Cardiac muscle cell (in vitro differentiated cells and primary cell): ENCODE data around the gene ING3. TPM values are rescaled to one million over a fixed set of nuclear protein-coding genes. Genes with fewer than 3 reads are reported as not detected.

Source experiments
- DNase-seq, 2 donors: peaks; one replicate each; pipeline versions ENCODE4 v3.0.0 to v3.0.0-alpha.2; 2010 to 2017; ENCODE audit warnings: low read depth in 1 of 2, low spot score in 1 of 2
- H3K27ac ChIP-seq: fragments of 200-600 bp; sonication (generic); 2 replicates; pipeline ENCODE4 v1.5.1; 2016
- H3K27me3 ChIP-seq: fragments of 200-600 bp; sonication (generic); 2 replicates; pipeline ENCODE4 v1.6.0; 2016; ENCODE audit warnings: control low read depth
- H3K36me3 ChIP-seq: fragments of 200-600 bp; sonication (generic); 2 replicates; pipeline ENCODE4 v1.5.1; 2016; ENCODE audit warnings: control low read depth
- H3K4me1 ChIP-seq: fragments of 200-600 bp; sonication (generic); 2 replicates; pipeline ENCODE4 v1.8.1; 2017; ENCODE audit warnings: low read depth, mild to moderate bottlenecking, mixed run types
- H3K4me3 ChIP-seq: fragments of 200-600 bp; sonication (generic); 2 replicates; pipeline ENCODE4 v1.5.1; 2016; ENCODE audit warnings: mild to moderate bottlenecking
- H3K9me3 ChIP-seq: fragments of 200-600 bp; sonication (generic); 2 replicates; pipeline ENCODE4 v1.5.1; 2017; ENCODE audit warnings: low read depth, mild to moderate bottlenecking, control low read depth
- CTCF ChIP-seq: IDR thresholded peaks from 2 replicates; pipeline ENCODE4 v1.5.1; 2012; ENCODE audit warnings: low read depth, mild to moderate bottlenecking, low read length
- polyA plus RNA-seq: library from polyadenylated mRNA; unstranded; fragments of >200 nt; fragmentation: Nextera tagmentation; extraction: Ambion mirVana; gene quantifications from 2 replicates; pipeline ENCODE4 v1.2.1, GENCODE V29; 2016
- total RNA-seq: library from RNA; depleted of rRNA; stranded (reverse); fragments of >200 nt; gene quantifications from 2 replicates; pipeline ENCODE4 v1.2.3, GENCODE V29; 2016

ING3 gene
- total and polyA plus RNA-seq, 2 experiments from 2014 or later, result 10.7 to 18.4 TPM

GRCh38 chr7:121005996-121006584 is 55.5 kb downstream of the ING3 start:
- no peaks in the 10 kb centered on the region for H3K4me1 ChIP-seq
- no peak overlapping the region for H3K4me3 ChIP-seq
- no peak for TF ChIP-seq CTCF
- H3K27ac ChIP-seq, result no peak overlapping the region
- no peaks in the 10 kb centered on the region for H3K36me3 ChIP-seq
- no peak for DNase-seq
- H3K27me3 ChIP-seq, result no peaks in the 10 kb centered on the region
- no peaks in the 10 kb centered on the region for H3K9me3 ChIP-seq

- Histone ChIP-seq H3K4me3 (no peak overlapping the region), H3K27me3 (no peaks in the 10 kb centered on the region), H3K27ac (no peak overlapping the region), H3K4me1 (no peaks in the 10 kb centered on the region), H3K36me3 (no peaks in the 10 kb centered on the region), H3K9me3 (no peaks in the 10 kb centered on the region)
- no peak for TF ChIP-seq CTCF
- DNase-seq, result no peak
Observed at GRCh38 chr7:121006711-121007315, 56.2 kb downstream of the ING3 start.

GRCh38 chr7:121008816-121009215 is 58.2 kb downstream of the ING3 start:
- Histone ChIP-seq H3K27ac (no peak overlapping the region), H3K27me3 (no peaks in the 10 kb centered on the region), H3K9me3 (no peaks in the 10 kb centered on the region), H3K4me1 (no peaks in the 10 kb centered on the region), H3K4me3 (no peak overlapping the region), H3K36me3 (no peaks in the 10 kb centered on the region)
- no peak for DNase-seq
- no peak for TF ChIP-seq CTCF

GRCh38 chr7:121011401-121011800 is 60.8 kb downstream of the ING3 start:
- DNase-seq, result no peak

GRCh38 chr7:121012170-121012874 is 61.7 kb downstream of the ING3 start:
- Histone ChIP-seq H3K27me3 (no peaks in the 10 kb centered on the region), H3K27ac (no peak overlapping the region), H3K4me1 (no peaks in the 10 kb centered on the region), H3K36me3 (no peaks in the 10 kb centered on the region), H3K4me3 (no peak overlapping the region), H3K9me3 (no peaks in the 10 kb centered on the region)
- TF ChIP-seq CTCF, result no peak
- no peak for DNase-seq

More at GRCh38 chr7:121011401-121011800, 60.8 kb downstream of the ING3 start:
- H3K9me3 ChIP-seq, result no peaks in the 10 kb centered on the region
- H3K27ac ChIP-seq, result no peak overlapping the region
- TF ChIP-seq CTCF, result no peak
- no peak overlapping the region for H3K4me3 ChIP-seq
- no peaks in the 10 kb centered on the region for H3K36me3 ChIP-seq
- H3K27me3 ChIP-seq, result no peaks in the 10 kb centered on the region
- no peaks in the 10 kb centered on the region for H3K4me1 ChIP-seq
